Astrocyte (in vitro differentiated cells and primary cell): Measurements from ENCODE around the gene OBP2B. TPM values are rescaled to one million over a fixed set of nuclear protein-coding genes. Genes with fewer than 3 reads are reported as not detected.
"Not testable (repeated sequence)": the region's sequence is repeated elsewhere in the genome, so short reads cannot be mapped to it uniquely, and the experiment has no call there.

Source experiments
- DNase-seq: peaks from one replicate; pipeline ENCODE4 v3.0.0-alpha.2; 2010; ENCODE audit warnings: low read depth
- FAIRE-seq: peaks from 2 replicates; lab custom pipeline; 2011; peaks lifted over from hg19 to GRCh38; lab: Jason Lieb, UNC
- H2AFZ ChIP-seq: 2 replicates; pipeline ENCODE4 v1.6.0; 2012; ENCODE audit warnings: low read depth, low read length, inconsistent platforms
- H3K27ac ChIP-seq: 2 replicates; pipeline ENCODE4 v1.5.1; 2011; ENCODE audit warnings: low read depth, low read length, inconsistent platforms
- H3K27me3 ChIP-seq: 2 replicates; pipeline ENCODE4 v1.6.0; 2011; ENCODE audit warnings: low read length, inconsistent platforms; ENCODE audit not compliant: insufficient read depth
- H3K36me3 ChIP-seq: 2 replicates; pipeline ENCODE4 v1.5.1; 2011; ENCODE audit warnings: low read length, inconsistent platforms; ENCODE audit not compliant: insufficient read depth
- H3K4me1 ChIP-seq: 2 replicates; pipeline ENCODE4 v1.5.1; 2011; ENCODE audit warnings: low read length, inconsistent platforms; ENCODE audit not compliant: insufficient read depth
- H3K4me2 ChIP-seq: 2 replicates; pipeline ENCODE4 v1.6.0; 2012; ENCODE audit warnings: low read length, inconsistent platforms
- H3K4me3 ChIP-seq: 2 replicates; pipeline ENCODE4 v1.5.1; 2011; ENCODE audit warnings: low read depth, mild to moderate bottlenecking, low read length, inconsistent platforms; ENCODE audit not compliant: insufficient read depth
- H3K79me2 ChIP-seq: 2 replicates; pipeline ENCODE4 v1.6.0; 2012; ENCODE audit warnings: mild to moderate bottlenecking, low read length, inconsistent platforms; ENCODE audit not compliant: insufficient read depth
- H3K9ac ChIP-seq: 2 replicates; pipeline ENCODE4 v1.6.0; 2012; ENCODE audit warnings: mild to moderate bottlenecking, low read length, inconsistent platforms
- H3K9me3 ChIP-seq: 2 replicates; pipeline ENCODE4 v1.5.1; 2012; ENCODE audit warnings: low read depth, mild to moderate bottlenecking, low read length, inconsistent platforms; ENCODE audit not compliant: insufficient read depth
- H4K20me1 ChIP-seq: 2 replicates; pipeline ENCODE4 v1.6.0; 2012; ENCODE audit warnings: low read length, inconsistent platforms; ENCODE audit not compliant: insufficient read depth
- H3K27ac Mint-ChIP-seq: one replicate; pipeline ENCODE4 v1.8.0; 2021; ENCODE audit warnings: mild to moderate bottlenecking, mixed read lengths; ENCODE audit not compliant: unreplicated experiment
- H3K27me3 Mint-ChIP-seq: one replicate; pipeline ENCODE4 v1.8.0; 2021; ENCODE audit warnings: low read depth, mixed read lengths; ENCODE audit not compliant: unreplicated experiment
- H3K36me3 Mint-ChIP-seq: one replicate; pipeline ENCODE4 v1.8.0; 2021; ENCODE audit warnings: low read depth, mixed read lengths; ENCODE audit not compliant: unreplicated experiment
- H3K4me1 Mint-ChIP-seq: one replicate; pipeline ENCODE4 v1.8.0; 2021; ENCODE audit warnings: low read depth, mixed read lengths; ENCODE audit not compliant: unreplicated experiment
- H3K4me3 Mint-ChIP-seq: one replicate; pipeline ENCODE4 v1.8.0; 2021; ENCODE audit warnings: mild to moderate bottlenecking, moderate library complexity, mixed read lengths; ENCODE audit not compliant: unreplicated experiment
- H3K9me3 Mint-ChIP-seq: one replicate; pipeline ENCODE4 v1.8.0; 2021; ENCODE audit warnings: mild to moderate bottlenecking, mixed read lengths; ENCODE audit not compliant: unreplicated experiment
- CTCF ChIP-seq: IDR thresholded peaks from 2 replicates; pipeline ENCODE4 v1.5.1; 2011; ENCODE audit warnings: low read depth, mild to moderate bottlenecking, inconsistent platforms, low read length, moderate library complexity; ENCODE audit not compliant: insufficient read depth
- EZH2 ChIP-seq: IDR thresholded peaks from 2 replicates; pipeline ENCODE4 v1.6.1; 2012; ENCODE audit warnings: mild to moderate bottlenecking, low read length, inconsistent platforms; ENCODE audit not compliant: insufficient read depth
- total RNA-seq: library from RNA; stranded (reverse); gene quantifications from 2 replicates; pipeline ENCODE4 v1.2.1, GENCODE V29; 2021

Gene OBP2B
- total RNA-seq, 1 donor from 2014 or later: not detected

- Histone ChIP-seq H3K27me3 (no peaks in the 10 kb centered on the region), H3K4me2 (no peak overlapping the region), H3K9me3 (no peaks in the 10 kb centered on the region), H3K4me3 (no peak overlapping the region), H3K79me2 (no peaks in the 10 kb centered on the region), H2AFZ (no peak overlapping the region), H3K4me1 (no peaks in the 10 kb centered on the region), H3K36me3 (no peaks in the 10 kb centered on the region), H3K9ac (no peak overlapping the region), H4K20me1 (no peaks in the 10 kb centered on the region), H3K27ac (no peak overlapping the region)
- Mint-ChIP-seq H3K27me3 (peaks cover 24% of the 10 kb centered on the region), H3K4me3 (no peak overlapping the region), H3K9me3 (peaks cover 2% of the 10 kb centered on the region), H3K4me1 (peaks cover 7% of the 10 kb centered on the region), H3K36me3 (no peaks in the 10 kb centered on the region), H3K27ac (no peak overlapping the region)
- FAIRE-seq: no peak
- no peak for DNase-seq
- no peak for TF ChIP-seq EZH2
- TF ChIP-seq CTCF: no peak
These were observed 1.6 kb upstream of the OBP2B start for GRCh38 chr9:133210609-133211008.

- no peak overlapping the region for H3K27ac ChIP-seq
- Mint-ChIP-seq H3K27me3 (peaks cover 27% of the 10 kb centered on the region), H3K4me3 (no peak overlapping the region), H3K36me3 (no peaks in the 10 kb centered on the region), H3K4me1 (peaks cover 7% of the 10 kb centered on the region), H3K27ac (no peak overlapping the region), H3K9me3 (peaks cover 2% of the 10 kb centered on the region)
- H3K9me3 ChIP-seq: no peaks in the 10 kb centered on the region
- H3K79me2 ChIP-seq: no peaks in the 10 kb centered on the region
- H3K27me3 ChIP-seq: no peaks in the 10 kb centered on the region
- FAIRE-seq (no peak), DNase-seq (no peak)
- H3K4me3 ChIP-seq: no peak overlapping the region
- TF ChIP-seq EZH2 (no peak), CTCF (no peak)
- H4K20me1 ChIP-seq: no peaks in the 10 kb centered on the region
- no peak overlapping the region for H3K9ac ChIP-seq
- no peak overlapping the region for H3K4me2 ChIP-seq
- H3K4me1 ChIP-seq: no peaks in the 10 kb centered on the region
- H2AFZ ChIP-seq: no peak overlapping the region
- H3K36me3 ChIP-seq: no peaks in the 10 kb centered on the region
These were observed 1.1 kb upstream of the OBP2B start for GRCh38 chr9:133210202-133210532.

- FAIRE-seq: not testable (repeated sequence)
These were observed 514 bp upstream of the OBP2B start for GRCh38 chr9:133209327-133210201.

GRCh38 chr9:133208171-133208879, 725 bp downstream of the OBP2B start:
- not testable (repeated sequence) for H3K36me3 ChIP-seq, H3K9me3 Mint-ChIP-seq, H3K4me1 Mint-ChIP-seq, H3K79me2 ChIP-seq, H3K4me3 ChIP-seq, H3K4me2 ChIP-seq, H3K9ac ChIP-seq, DNase-seq, H3K36me3 Mint-ChIP-seq, H3K27ac ChIP-seq, H3K4me3 Mint-ChIP-seq, FAIRE-seq, H3K4me1 ChIP-seq, H4K20me1 ChIP-seq, H3K27ac Mint-ChIP-seq, H3K9me3 ChIP-seq, H2AFZ ChIP-seq, H3K27me3 ChIP-seq
- H3K27me3 Mint-ChIP-seq: peaks cover 40% of the 10 kb centered on the region

More at GRCh38 chr9:133209327-133210201, 514 bp upstream of the OBP2B start:
- H3K9me3 ChIP-seq, H3K4me2 ChIP-seq, H3K27ac Mint-ChIP-seq, H3K27me3 ChIP-seq, H3K4me1 ChIP-seq, H3K4me3 Mint-ChIP-seq, H3K36me3 ChIP-seq, H3K9ac ChIP-seq, H3K36me3 Mint-ChIP-seq, H3K4me3 ChIP-seq, H3K9me3 Mint-ChIP-seq, H2AFZ ChIP-seq, DNase-seq, H3K4me1 Mint-ChIP-seq, H4K20me1 ChIP-seq, H3K27ac ChIP-seq, H3K79me2 ChIP-seq: not testable (repeated sequence)
- H3K27me3 Mint-ChIP-seq: peaks cover 30% of the 10 kb centered on the region
